GM12801 (cell line): ENCODE measurements around the gene KAZN.

Experiments
- TF ChIP-seq, protein P1 (sequence below): IDR thresholded peaks from one replicate; pipeline ENCODE4 v1.5.1; 2011; ENCODE audit warnings: control low read depth; ENCODE audit not compliant: insufficient read length; ENCODE audit errors: extremely low read depth

The KAZN gene

DNA sequence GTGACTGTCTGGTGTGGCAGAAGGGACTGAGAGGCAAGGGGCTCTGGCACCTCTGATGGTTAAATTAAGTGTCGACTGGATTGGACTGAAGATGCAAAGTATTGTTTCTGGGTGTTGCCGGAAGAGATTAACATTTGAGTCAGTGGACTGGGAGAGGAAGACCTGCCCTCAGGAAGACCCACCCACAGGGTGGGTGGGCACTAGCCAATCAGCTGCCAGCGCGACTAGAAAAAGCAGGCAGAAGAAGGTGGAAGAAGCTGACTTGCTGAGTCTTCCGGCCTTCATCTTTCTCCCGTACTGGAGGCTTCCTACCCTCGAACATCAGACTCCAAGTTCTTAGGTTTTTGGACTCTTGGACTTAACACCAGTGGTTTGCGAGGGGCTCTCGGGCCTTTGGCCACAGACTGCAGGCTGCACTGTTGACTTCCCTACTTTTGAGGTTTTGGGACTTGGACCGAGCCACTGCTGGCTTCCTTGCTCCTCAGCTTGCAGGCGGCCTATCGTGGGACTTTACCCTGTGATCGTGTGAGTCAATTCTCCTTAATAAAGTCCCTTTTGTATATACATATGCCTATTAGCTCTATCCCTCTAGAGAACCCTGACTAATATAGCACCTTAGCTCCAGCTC is 79.6 kb downstream of the KAZN start:
- TF ChIP-seq, protein P1, sequence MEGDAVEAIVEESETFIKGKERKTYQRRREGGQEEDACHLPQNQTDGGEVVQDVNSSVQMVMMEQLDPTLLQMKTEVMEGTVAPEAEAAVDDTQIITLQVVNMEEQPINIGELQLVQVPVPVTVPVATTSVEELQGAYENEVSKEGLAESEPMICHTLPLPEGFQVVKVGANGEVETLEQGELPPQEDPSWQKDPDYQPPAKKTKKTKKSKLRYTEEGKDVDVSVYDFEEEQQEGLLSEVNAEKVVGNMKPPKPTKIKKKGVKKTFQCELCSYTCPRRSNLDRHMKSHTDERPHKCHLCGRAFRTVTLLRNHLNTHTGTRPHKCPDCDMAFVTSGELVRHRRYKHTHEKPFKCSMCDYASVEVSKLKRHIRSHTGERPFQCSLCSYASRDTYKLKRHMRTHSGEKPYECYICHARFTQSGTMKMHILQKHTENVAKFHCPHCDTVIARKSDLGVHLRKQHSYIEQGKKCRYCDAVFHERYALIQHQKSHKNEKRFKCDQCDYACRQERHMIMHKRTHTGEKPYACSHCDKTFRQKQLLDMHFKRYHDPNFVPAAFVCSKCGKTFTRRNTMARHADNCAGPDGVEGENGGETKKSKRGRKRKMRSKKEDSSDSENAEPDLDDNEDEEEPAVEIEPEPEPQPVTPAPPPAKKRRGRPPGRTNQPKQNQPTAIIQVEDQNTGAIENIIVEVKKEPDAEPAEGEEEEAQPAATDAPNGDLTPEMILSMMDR = no peak

DNA sequence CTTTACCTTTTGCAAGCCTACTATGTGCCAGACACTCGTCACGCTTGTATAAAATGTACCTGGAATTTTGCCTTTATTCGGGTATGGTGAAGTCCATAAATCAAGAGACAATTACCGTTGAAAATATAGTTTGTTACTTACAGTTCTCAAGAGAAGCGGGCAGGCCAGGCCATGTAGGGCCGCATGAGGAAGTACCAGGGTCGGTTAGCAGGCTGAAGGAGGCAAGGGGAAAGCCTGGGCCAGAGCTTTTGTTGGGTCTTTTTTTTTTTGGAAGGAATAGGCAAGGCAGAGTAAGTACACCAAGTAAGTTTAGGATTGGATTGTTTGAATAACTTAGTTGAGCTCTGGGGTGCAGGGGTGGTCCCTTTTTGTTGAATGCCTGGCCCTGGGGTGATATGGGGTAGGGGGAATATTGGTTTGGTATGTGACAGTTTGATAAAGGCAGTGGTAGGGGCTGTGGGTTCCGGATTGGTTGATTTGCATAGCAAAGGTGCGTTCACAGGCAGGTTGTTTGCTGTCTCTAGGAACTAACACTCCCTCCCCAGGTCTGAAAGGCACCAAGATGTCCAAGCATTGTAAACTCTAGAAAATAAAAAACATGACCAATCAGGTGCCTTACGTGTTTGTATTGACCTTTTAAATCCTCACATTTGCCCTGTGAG is 80.7 kb downstream of the KAZN start:
- TF ChIP-seq, protein P1 = no peak

DNA sequence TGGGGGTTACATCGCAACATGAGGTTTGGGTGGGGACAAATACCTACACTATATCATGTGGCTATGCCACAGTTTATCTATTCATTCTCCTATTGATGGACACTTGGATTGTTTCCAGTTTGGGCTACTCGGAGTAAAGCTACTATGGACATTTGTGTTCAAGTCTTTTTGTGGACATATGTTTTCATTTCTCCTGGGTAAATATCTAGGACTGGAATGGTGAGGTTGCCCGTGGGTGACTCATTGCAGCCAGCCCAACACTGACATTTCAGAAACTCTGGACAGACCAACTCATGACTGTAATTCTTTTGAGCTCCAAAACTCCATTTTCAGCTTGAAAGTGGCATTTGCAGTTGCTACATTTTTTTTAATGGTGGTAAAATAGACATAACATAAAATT is 82.7 kb downstream of the KAZN start:
- TF ChIP-seq, protein P1 = no peak

DNA sequence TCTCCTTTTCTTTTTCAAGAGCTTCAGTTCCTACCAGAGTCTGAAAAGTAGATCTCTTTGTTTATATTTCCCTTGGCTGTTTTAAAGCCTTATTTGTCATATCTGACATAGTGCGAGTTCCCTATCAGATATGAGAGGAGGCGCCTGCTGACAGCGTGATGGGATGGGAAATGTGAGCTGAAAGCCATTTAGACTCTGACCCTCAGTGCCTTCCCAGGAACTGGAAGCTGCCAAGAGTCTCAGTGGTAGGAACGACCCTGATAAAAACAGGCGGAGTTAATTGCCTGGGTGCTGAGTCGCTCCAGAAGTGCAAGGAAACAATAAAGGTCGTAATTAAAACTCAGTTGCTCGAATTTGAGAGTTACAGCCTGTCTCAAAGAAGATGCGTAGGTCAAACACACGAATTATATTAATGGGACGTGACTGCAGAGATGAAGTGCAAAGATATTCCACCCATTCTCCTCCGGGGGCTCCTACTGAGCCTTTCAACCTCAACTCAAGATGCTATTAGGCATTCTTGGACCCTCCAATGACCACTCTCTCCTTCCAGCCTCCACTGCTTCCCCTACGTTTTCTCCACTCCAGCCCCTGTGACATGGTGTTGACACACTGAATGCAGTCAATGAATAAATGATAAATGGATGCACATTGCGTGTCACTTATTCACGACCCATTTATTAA is 84.6 kb downstream of the KAZN start:
- TF ChIP-seq, protein P1 = no peak

DNA sequence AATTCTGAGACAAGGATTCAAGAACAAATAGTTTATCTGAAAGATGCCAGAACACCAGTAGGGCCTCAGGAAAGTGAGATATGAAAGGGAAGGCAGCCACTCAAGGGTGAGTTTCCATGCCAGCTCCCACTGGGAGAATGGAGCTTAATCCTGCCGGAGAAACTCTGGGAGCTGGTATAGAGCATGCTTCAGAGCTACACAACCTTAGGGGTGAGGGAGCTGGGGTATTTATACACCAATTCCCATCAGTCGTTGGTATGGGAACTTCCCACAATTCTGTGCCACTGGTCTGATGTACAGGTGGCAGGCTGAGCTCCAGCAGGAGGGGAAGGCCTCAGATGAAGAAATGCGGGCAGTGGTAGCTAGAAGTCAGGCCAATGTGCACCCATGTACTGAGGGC is 86.6 kb downstream of the KAZN start:
- TF ChIP-seq, protein P1 = no peak

DNA sequence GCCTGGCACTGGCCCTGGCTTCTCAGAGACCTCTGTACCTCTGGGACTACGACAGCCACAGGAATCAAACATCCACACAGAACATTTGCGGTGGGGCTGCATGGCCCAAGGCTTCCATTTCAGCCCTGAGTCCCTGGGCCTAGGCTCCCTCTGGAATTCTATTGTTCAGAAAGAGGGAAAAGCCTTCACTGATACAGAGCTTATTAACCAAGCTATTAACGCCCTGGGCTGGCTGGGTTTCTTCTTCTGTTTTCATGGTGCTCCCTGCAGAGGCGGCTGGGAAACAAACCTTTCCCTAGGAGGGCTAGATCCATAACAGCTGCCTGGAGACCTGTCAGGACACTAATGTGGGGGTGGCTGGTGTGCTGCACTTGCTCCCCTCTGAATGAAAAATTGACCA is 88.2 kb downstream of the KAZN start:
- TF ChIP-seq, protein P1 = no peak

DNA sequence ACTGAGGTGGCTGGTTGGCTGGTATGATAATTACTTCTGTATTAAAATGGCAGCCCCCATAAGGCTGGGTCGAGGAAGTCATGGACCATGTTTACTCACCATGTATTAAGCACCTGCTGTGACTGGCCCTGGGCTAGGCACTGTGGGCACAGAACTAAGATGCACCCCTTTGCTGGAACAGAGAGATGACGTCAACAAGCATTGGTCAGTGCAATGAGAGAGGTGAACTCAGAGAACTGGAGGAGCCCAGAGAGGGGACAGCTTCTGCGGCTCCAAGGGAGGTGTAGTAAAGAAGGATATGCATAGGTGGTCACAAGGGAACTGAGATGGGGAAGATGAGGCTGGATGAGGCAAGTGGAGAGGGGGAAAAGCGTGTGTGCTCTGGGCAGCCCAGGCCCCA is 88.7 kb downstream of the KAZN start:
- TF ChIP-seq, protein P1 = no peak
